ENCODE results near the gene CPD. TPM values are rescaled to one million over a fixed set of nuclear protein-coding genes. Genes with fewer than 3 reads are reported as not detected.
"Not testable (repeated sequence)": the region's sequence is repeated elsewhere in the genome, so short reads cannot be mapped to it uniquely, and the experiment has no call there.

The CPD gene
- total RNA-seq, 3 donors from 2014 or later: 39.2 to 77.3 (median 74.7) TPM

- ATAC-seq: no peak
- Histone ChIP-seq H3K4me3 (no peak overlapping the region), H3K9me3 (no peaks in the 10 kb centered on the region), H3K36me3 (ENCODE audit: low read depth) (no peaks in the 10 kb centered on the region), H3K4me1 (ENCODE audit: low read depth) (no peaks in the 10 kb centered on the region)
- TF ChIP-seq CTCF (IDR thresholded peaks at IDR 0.05): no peak
- peak in 1 of 3 donors; percentile 6 for DNase-seq
- intact Hi-C loops (cut with DNase I, micrococcal nuclease): no loop called here
Observed at GRCh38 chr17:30449480-30449879, 70.8 kb downstream of the CPD start.

GRCh38 chr17:30450125-30451027 lies 71.6 kb downstream of the CPD start:
- DNase-seq: no peak
- no peak for ATAC-seq
- no peak for TF ChIP-seq CTCF (IDR thresholded peaks at IDR 0.05)
- Histone ChIP-seq H3K4me1 (ENCODE audit: low read depth) (no peaks in the 10 kb centered on the region), H3K9me3 (no peaks in the 10 kb centered on the region), H3K36me3 (ENCODE audit: low read depth) (no peaks in the 10 kb centered on the region), H3K4me3 (no peak overlapping the region)
- intact Hi-C loops (cut with DNase I, micrococcal nuclease): no loop called here

GRCh38 chr17:30454635-30455034 lies 75.9 kb downstream of the CPD start:
- no peak overlapping the region for H3K4me3 ChIP-seq
- H3K4me1 ChIP-seq (ENCODE audit: low read depth): no peaks in the 10 kb centered on the region
- ATAC-seq (no peak), DNase-seq (no peak)
- H3K9me3 ChIP-seq: no peaks in the 10 kb centered on the region
- TF ChIP-seq CTCF (IDR thresholded peaks at IDR 0.05): no peak
- H3K36me3 ChIP-seq (ENCODE audit: low read depth): no peaks in the 10 kb centered on the region
- intact Hi-C loops (cut with DNase I, micrococcal nuclease): no loop called here

GRCh38 chr17:30458371-30458770 lies 79.6 kb downstream of the CPD start:
- Histone ChIP-seq H3K36me3 (ENCODE audit: low read depth) (no peaks in the 10 kb centered on the region), H3K4me3 (no peak overlapping the region), H3K4me1 (ENCODE audit: low read depth) (no peaks in the 10 kb centered on the region), H3K9me3 (no peaks in the 10 kb centered on the region)
- intact Hi-C loops (cut with DNase I, micrococcal nuclease): no loop called here
- DNase-seq (no peak), ATAC-seq (no peak)
- no peak for TF ChIP-seq CTCF (IDR thresholded peaks at IDR 0.05)

- ATAC-seq; H3K9me3 ChIP-seq; intact Hi-C loops (cut with DNase I, micrococcal nuclease); H3K4me1 ChIP-seq (ENCODE audit: low read depth); H3K36me3 ChIP-seq (ENCODE audit: low read depth); DNase-seq; H3K4me3 ChIP-seq: not testable (repeated sequence)
Observed at GRCh38 chr17:30458797-30459413, 80.2 kb downstream of the CPD start.

- intact Hi-C loops (cut with DNase I, micrococcal nuclease): no loop called here
- no peaks in the 10 kb centered on the region for H3K36me3 ChIP-seq (ENCODE audit: low read depth)
- no peak for ATAC-seq
- DNase-seq: no peak
- no peaks in the 10 kb centered on the region for H3K9me3 ChIP-seq
- no peak overlapping the region for H3K4me3 ChIP-seq
- no peaks in the 10 kb centered on the region for H3K4me1 ChIP-seq (ENCODE audit: low read depth)
- TF ChIP-seq CTCF (IDR thresholded peaks at IDR 0.05): no peak
Observed at GRCh38 chr17:30468465-30468864, 89.7 kb downstream of the CPD start.
